Pulmonary artery endothelial cell (primary cell): ENCODE measurements around the gene THTPA. TPM values are rescaled to one million over a fixed set of nuclear protein-coding genes. Genes with fewer than 3 reads are reported as not detected.

Experiments used
- DNase-seq: peaks from one replicate; pipeline ENCODE4 v3.0.0-alpha.2; 2011; ENCODE audit warnings: low read depth, low spot score
- total RNA-seq: library from RNA; depleted of rRNA; stranded (reverse); fragments of >200 nt; gene quantifications from 2 replicates; pipeline ENCODE4 v1.2.3, GENCODE V29; 2014

THTPA gene
- 12.2 and 15.7 TPM in 2 replicates for total RNA-seq

- peak; percentile 44 for DNase-seq
These were observed at the start of gene THTPA for GRCh38 chr14:23555882-23556699. TSS of gene THTPA (plus strand) at chr14:23556271. CDS start at chr14:23556758, 487 bp downstream.

- DNase-seq, result no peak
These were observed 43.9 kb upstream of the THTPA start for GRCh38 chr14:23512156-23512555.

- no peak for DNase-seq
These were observed 42.9 kb upstream of the THTPA start for GRCh38 chr14:23513005-23513817.

- no peak for DNase-seq
These were observed 42.0 kb upstream of the THTPA start for GRCh38 chr14:23513818-23514643.

- no peak for DNase-seq
These were observed 41.5 kb upstream of the THTPA start for GRCh38 chr14:23514644-23514957.

- DNase-seq, result no peak
These were observed 38.3 kb upstream of the THTPA start for GRCh38 chr14:23517650-23518326.

GRCh38 chr14:23518709-23519108 lies 37.4 kb upstream of the THTPA start:
- DNase-seq, result no peak

GRCh38 chr14:23520899-23521533 lies 35.1 kb upstream of the THTPA start:
- DNase-seq, result no peak

GRCh38 chr14:23521785-23522640 lies 34.1 kb upstream of the THTPA start:
- DNase-seq, result no peak

- no peak for DNase-seq
These were observed 33.4 kb upstream of the THTPA start for GRCh38 chr14:23522643-23523198.

- DNase-seq, result no peak
These were observed 32.6 kb upstream of the THTPA start for GRCh38 chr14:23523229-23524016.

GRCh38 chr14:23524954-23525353 lies 31.1 kb upstream of the THTPA start:
- no peak for DNase-seq

- DNase-seq, result no peak
These were observed 30.5 kb upstream of the THTPA start for GRCh38 chr14:23525611-23526010.

- no peak for DNase-seq
These were observed 27.5 kb upstream of the THTPA start for GRCh38 chr14:23528555-23528954.

GRCh38 chr14:23529016-23529415 lies 27.1 kb upstream of the THTPA start:
- no peak for DNase-seq

- DNase-seq, result no peak
These were observed 25.6 kb upstream of the THTPA start for GRCh38 chr14:23530375-23531055.

- no peak for DNase-seq
These were observed 24.7 kb upstream of the THTPA start for GRCh38 chr14:23531391-23531790.

GRCh38 chr14:23532658-23533057 lies 23.4 kb upstream of the THTPA start:
- no peak for DNase-seq
